Stimulated activated CD4-positive, alpha-beta T cell treated with anti-CD3 and anti-CD28 coated beads, Interleukin-1b, Interleukin-23, amount 100 ng/mL, for 24 hours (primary cell): ENCODE data around the gene CHST13.

Experiments
- DNase-seq, 4 experiments: peaks; one replicate each; pipeline ENCODE4 v3.0.0-alpha.2; 2020; ENCODE audit warnings: low read depth in 4 of 4, low spot score in 1 of 4

CHST13 gene

DNA sequence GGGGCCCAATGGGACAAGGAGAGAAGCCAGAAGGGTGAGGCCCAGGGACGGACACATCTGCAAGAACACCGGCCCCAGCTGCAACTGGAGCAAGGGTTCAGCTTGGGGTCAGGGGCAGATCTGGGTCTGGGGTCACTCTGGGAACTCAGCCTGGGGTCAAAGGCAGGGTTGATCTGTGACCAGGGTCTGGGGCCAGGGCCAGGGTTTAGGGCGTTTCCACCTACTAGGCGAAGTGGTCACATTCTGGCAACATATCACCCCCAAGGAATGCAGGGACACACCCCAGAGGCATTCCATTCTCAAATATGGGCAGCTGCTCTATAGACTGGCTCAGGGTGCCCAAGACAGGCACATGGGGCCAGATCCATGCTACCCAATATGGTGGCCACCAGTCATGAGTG is 15.4 kb upstream of the CHST13 start:
- DNase-seq, result no peak

DNA sequence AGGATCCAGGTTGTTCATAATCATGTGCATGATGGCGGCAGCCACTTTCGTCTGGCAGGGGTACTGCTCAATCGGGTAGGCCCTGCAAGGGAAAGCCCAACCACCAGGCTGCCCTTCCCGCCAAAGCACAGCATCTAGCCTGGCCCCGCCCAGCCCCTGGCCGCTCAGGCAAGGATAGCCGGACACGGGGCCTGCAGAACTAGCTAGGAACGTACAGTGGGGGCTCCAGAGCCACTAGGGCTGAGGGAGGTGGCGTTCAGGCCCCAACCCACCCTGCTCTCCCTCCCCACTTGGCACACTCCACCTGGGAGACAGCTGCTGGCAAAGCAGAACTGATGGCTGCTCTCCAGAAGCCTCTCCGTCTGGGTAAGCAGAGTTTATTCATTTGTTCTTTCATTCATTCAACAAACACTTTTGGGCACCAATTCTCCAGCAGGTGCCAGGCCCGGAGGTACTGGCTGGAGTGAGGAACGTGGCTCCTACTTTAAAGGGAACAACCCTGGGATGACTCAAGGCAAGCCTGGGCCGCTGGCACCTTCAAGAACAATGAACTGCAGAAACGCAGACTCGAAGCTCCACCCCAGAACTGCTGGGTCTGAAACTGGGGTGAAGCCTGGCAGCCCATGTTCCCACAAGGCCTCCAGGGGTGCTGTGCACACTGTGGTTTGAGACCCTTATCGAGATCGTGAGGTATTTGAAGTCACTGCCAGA is 14.2 kb upstream of the CHST13 start:
- no peak for DNase-seq

DNA sequence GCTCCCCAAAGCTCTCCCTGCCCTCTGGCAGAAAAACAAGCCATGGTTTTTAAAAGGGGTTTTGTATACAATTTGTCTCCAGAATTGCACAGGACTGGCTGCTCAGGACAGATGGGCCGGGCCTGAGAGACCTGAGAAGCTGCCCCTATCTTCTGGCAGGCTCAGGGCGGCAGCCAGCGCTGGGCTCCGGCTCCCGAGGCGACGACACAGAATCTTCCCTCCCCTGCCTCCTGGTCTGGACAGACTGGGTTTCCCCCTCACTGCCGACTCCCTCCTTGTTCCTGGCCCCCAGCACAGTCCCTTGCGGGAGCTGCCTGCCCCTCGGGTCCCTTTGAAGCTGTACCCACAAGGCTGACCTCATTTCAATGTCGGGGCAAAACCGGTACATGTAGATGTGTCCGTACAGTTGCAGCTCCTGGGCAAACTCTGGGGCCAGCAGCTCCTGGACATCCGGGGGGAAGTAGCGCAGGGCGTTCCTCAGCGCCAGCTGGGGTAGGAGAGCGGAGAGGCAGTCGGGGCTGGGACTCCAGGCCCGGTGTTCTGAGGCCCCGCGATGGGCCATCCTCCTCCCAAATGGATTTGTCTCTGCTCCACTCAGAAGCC is 13.5 kb upstream of the CHST13 start:
- no peak for DNase-seq

DNA sequence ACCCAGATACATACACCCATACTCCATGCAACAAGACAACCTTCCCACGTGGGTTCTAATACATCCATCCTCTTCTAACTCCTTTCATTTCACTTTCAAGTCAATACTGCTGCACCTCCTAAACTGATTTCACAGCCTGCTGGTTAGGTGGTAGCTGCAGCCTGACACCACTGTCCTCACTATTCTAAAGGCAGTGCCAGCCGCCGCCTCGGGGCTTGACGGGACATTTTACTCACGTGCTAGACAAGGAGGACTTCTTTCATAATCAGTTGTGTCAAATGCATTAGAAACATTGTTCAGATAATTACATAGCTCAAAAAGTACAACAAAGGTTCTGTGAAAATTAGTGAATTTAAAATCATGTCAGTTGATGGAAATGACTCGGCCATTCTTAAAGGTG is 12.7 kb upstream of the CHST13 start:
- DNase-seq, result no peak

DNA sequence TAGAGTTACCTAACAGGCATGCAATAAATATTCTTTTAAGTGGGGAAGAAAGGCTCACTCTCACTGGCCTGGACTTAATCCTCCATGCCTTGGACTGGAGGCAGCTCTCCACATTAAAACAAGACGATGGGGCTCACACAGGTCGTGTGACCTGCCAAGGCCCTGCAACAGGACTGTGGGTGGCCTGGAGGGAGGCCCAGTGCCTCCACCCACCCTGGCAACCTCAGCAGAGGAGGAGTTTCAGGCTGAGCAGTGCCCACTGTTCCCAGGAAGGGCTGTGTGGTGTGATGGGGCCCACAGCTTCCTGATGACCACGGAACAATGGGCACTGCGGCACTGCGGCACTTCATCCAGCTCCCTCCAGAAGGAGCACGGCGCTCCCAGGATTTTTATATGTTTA is 11.9 kb upstream of the CHST13 start:
- no peak for DNase-seq

DNA sequence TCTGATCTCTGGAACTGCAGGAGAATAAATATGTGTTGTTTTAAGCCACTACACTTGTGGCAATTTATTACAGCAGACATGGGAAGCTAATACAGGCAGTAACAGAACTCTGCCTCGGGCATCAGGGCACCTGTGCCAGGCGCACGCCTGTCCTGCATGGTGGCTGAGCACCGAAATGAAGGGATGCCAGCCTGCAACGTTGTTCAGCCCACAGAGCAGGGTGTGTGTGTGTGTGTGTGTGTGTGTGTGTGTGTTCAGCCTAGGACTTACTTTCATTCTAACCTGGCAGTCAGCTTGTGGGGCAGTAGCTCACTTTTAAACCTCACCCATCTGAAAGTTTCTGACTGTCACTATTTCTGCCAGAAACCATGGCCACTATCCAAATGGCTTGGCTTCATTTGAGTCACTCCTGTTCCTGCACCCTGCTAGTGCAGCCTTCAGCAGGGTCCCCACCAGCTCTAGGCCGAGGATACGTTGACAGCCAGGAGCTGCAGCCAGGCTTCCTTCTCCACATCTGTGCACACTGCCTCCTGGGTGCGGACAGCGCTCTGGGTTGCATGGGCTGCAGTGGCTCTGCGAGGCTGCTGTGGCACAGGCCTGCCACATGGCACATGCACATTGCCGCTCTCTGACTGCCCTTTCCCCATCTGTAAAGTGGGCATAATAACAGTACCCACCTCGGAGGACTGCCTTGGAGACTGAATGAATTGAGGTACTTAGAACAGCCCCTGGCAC is 10.9 kb upstream of the CHST13 start:
- DNase-seq, result no peak

DNA sequence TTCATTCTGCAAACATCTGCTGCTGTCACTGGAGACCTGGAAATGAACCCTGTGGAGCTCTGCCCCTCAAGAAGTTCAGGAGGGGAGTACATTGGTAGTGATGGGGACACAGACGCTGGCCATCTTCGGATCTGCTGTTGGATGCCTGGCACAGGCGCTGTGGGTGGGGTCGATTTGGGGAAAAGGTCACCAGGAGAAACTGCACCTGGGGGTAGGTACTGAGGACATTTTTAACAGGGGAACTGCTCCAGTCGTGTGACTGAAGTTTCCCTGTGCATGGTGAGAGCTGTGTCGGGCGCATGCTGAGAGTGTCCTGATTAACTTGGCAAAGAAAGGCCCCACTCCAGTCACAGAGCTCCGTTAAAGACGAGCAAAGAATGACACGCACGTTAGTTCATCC is 9.8 kb upstream of the CHST13 start:
- DNase-seq, result no peak

DNA sequence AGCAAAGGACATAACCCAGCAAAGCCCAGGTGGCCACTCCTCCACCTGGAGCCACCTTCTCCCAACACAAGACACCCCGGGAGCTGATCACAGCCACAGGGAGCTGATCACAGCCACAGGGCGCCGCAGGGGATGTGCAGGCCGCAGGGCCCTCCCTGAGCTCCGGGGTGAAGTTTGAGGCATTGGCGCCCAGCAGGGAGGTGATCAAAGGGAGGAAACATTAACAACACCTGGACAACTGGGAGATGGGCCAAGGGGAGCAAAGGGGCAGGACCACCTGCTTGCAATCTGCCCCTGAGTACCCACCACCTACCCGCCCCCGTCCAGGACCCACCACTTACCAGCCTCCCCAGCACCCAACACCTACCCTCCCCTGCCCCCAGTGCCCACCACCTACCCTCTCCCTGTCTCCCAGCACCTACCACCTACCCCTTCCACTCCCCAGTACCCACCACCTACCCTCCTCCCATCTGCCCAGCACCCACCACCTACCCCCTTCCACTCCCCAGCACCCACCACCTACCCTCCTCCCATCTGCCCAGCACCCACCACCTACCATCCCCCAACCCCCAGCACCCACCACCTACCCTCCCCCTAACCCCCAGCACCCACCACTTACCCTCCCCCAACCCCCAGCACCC is 8.8 kb upstream of the CHST13 start:
- no peak for DNase-seq

DNA sequence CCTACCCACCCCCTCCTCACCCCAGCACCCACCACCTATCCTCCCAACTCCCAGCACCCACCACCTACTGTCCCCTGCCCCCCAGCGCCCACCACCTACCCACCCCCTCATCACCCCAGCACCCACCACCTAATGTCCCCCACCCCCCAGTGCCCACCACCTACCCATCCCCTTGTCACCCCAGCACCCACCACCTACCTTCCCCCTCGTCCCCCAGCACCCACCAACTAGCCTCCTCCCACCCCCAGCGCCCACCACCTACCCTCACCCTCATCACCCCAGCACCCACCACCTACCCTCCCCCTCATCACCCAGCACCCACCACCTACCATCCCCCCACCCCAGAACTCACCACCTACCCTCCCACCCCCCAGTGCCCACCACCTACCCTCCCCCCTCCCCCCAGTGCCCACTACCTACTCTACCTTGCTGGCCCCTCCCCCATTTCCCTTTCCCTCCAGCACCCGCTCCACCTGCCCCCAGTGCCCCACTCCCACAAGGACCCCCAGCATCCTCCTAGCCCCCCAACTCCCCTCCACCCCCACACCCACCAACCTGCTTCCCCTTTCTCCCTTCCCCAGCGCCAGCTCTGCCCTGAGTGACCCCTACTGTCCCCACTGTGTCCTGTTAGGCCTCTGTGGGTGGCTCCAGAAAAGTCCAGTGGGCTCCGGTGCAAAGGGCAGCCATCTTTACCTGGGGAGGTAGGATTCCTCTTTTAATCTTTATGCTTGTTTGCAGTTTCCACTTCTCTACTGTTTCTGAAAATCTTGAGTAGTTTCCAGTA is 7.6 kb upstream of the CHST13 start:
- DNase-seq, result no peak

DNA sequence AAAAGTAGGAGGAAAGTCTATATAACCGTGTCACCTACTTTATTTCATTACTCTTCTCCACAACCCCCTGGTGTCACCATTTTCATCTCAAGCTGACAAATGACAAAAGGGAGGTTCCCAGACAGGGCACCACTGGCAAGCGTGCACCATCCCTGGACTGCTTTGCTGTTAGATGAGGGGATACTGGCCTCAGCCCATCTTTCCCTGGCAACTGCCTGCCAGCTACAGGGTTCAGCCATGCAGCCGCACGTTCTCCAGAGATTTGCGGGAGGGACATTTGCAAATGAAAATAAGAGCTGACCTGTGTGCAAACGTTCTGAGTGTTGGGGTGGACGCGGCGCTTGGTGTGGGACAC is 7.0 kb upstream of the CHST13 start:
- DNase-seq, result no peak

DNA sequence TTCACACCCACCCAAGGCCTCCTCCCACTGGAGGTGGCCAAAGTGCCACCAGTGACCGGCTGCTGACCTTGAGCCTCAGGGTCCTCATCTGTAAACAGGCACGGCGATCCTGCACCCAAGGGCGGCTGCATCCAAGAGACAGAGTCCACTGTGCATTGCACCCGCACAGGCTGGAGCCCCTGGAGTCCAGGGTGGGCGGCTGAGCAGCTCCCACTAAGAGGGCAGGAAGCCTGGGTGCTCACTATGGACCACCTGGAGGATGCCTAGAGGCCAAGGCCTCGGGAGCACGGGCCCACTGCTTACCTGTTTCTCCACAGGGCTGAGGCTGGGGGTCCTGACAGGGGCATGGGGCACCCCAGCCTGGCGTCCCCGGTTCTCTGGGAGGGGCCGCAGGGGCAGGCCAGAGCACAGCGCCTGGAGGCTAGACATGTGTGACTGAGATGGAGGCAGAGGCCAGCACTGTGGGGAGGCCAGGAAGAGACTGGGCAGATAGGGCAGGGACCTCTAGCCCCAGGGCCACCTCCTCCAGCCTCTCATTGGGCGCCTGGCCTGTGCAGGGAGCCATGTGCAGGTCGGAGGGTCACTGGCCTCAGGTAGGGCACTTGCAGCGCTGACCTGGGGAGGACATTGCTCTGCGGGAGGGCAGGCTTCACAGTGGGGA is 6.5 kb upstream of the CHST13 start, which contains the start of gene UROC1:
Gene UROC1, minus strand, starts transcription at position 483 of the 661 bp plus-strand sequence. Its CDS starts 54 bp downstream, at position 429.
- DNase-seq, result no peak

DNA sequence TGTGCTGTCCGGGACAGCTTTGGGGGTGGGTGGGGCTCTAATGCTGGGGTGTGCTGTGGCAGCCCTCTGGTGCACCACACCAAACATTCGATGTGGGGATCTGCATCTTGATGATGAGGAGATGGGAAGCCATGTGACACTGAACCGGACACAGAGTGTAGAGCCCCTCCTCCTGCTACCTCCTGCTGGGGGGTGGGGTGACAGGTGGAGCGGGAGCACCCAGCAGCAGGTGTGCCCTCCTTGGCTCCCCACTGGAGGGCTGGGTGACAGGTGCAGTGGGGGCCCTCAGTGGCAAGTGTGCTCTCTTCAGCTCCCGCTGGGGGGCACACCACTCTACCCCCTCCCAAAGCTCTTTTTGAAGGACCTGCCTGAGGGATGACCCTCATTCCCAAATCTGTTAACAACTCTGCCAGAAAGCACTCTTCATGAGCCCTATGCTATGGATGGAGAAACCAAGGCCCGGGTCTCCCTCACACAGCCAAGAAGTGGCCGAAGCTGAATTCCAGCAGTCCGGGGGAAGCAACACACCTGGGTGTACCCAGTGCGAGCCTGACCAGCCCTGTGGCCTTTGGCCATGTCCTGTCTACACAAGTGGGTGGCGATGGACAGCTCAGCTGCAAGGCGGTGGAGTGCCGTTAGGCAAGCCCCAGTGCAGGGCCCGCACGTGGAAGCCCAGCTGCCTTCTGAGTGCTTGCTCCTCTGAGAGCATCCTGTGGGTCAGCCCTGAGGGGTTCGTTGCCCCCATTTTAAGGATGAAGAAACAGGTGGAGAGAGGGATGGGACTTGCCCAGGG is 5.8 kb upstream of the CHST13 start:
- no peak for DNase-seq

DNA sequence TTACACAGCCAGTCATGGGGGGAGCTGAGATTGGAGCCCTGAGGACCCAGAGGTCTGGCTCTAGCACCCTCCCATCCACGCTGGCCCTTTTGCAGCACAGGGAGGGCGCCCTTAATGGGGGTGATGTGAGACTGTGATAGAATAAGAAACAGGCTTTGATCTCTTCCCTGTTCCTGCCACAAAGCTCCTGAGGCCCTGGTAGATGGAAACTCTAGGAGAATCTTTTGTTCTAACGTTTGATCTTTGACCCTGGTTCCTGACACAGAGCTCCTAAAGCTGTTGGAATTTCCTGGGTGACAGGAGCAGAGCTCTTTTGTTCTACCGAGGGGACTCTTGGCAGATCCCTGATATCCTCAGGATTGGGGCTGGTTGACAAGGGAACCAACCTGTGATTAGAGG is 5.2 kb upstream of the CHST13 start:
- DNase-seq, result no peak

DNA sequence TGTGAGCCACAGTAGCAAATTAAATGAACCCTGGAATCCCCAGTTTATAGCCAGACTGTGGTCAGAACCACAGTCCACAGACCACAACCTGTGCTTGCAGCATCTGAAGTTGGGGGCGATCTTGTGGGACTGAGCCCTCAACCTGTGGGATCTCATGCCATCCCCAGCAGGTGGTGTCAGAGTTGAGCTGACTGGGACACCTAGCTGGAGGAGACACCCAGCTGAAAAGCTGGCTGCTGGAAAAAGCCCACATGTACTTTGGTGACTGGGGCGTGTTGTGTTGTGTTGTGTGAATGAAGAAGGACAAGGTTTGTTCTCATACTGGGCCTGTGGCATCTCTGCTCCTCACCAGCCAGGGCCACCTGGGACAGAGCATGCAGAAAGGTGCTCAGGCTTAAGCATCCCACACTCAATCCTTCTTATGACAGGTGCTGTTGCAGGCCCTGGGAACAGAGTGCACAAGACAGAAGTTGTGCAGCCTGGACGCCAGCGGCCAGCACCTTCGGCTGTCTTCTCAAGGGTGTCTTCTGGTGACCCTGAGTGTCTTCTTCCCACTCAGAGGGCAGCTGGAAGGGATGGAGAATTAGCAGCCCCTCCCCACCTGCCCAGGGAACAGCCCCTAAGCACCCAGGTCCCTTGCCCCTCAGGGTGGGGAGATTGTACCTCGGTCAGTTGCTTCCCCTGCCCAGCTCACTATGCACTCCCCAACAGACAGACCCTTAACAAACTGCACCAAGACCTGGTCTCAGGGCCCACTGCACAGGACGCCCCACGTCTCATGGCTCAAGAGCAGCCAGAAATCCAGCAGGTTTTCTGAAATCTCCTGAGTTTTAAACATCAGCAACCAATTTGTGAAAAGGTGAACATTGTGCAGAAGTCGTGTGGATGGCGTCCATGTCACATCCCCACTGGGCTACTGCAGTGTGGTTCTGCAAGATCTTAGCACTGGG is 4.2 kb upstream of the CHST13 start:
- DNase-seq, result no peak

DNA sequence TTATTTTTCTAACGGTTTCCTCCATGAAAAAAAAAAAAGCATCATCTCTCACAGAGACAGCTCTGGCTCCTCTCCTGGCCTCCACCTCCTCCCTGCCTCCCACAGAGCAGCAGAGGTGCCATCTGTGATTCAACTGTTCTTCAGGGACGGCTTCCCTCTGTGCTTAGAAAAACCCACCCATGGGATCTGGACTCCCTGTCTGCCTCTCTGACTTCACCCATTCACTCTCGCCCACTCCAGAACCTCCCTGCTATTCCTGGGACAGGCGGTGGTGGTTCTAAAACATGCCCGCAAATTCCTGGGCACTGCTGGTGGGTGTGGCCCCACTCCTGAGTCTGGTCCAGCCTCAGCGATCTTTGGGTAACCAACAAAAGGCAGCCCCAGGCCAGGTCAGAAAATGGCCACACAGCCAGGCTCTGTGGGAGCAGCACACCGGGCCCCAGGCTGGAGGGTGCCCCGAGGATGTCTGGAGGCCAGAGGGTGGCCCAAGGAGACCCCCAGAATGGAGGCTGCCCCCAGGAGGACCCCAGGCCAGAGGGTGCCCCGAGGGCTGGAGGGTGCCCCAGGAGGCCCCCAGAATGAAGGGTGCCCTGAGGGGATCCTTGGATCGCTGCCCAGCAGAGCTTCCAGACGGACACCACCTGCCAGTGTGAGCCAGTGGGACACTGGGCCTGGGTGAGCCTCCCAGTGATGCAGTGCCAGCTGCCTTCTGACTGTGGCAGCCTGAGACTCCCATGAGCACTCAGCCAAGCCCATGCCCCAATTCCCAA is 2.6 kb upstream of the CHST13 start:
- DNase-seq, result no peak

DNA sequence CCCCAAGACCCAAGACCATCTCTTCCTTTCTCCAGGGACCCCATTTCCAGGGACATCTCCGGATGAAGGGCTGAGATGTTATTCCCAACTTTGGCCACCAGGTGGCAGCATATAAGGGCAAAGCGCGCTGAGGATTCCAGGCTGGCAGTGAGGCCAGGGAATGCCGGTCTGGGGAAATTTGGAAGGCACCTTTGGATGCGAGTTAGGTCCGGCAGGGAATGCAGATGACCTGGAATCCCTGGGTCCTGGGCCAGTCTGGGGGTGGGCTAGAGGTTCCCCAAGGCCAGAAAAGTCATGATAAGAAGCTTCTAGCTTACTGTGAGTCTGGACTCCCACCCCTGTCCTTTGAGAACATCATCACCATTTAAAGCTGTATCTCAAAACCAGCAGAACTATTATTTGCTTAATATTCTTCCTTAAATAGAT is 1.6 kb upstream of the CHST13 start:
- peak in 3 of 4 experiments; percentile 16 to 28 (median 21) for DNase-seq

DNA sequence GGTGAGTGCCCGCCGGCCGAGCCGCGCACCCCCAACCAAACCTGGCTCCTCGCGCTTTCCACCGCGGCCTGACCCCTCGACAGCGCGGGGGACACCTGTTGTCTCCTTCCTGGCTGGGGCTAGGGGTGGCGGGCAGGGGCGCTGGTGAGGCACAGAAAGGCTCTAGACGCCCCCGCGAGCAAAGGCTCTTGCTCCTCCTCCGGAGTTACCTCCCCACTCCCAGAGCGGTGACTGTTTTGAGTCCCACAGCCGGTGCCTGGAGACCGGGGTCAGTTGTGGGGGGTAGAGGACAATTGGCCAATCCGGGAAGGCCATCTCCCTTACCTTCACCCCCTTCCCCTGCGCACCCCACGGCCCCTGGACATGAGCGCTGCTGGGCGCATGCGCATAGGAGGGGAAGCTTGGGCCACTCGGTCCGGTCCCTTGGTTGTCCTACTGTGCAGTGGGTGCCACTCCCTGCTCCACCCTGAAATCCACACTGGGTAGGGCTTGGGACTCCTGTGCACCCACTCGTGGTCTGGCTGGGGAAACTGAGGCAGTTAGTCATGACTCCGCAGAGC is 554 bp downstream of the CHST13 start:
- DNase-seq, result no peak
